Measurements from ENCODE around the gene BLM. TPM values are rescaled to one million over a fixed set of nuclear protein-coding genes. Genes with fewer than 3 reads are reported as not detected.

BLM gene
- total RNA-seq, result 1.5 and 9.5 TPM in 2 replicates

DNA sequence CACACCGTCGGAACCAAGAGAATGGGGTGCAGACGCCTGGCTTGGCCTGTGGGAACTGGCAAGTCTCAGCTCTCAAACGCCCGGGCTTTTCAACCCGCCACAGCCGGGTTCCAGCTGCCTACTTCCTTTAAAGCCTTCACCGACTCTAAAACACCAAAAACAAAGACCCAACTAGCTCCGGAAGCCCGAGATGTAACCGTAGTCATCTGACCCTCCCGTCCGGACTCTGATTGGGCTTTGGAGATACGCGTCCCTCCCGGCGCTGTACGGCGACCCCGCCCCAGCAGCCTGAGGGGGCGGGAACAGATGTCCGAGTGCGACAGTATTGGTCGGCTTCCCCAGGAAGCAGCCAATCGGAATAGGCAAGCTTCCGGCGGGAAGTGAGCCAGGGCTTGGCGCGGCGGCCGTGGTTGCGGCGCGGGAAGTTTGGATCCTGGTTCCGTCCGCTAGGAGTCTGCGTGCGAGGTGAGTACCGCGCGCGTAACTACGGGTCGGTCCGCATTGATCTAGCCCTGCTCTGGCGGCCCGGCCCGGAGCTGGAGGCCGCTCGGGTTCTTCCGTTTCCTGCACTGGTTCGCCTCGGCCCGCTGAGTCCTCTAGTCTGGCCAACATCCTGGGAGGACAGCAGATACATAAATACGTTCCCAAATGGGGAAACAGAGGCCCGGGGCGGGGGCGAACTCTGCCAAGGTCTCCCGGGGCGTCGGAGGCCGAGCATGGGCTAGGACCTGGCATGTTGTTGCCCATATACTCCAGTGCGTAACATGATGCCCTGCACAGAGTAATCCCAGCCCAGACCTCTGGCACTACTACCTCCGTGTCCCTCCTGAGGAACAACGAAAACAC lies at the start of gene BLM:
TSS of gene BLM (plus strand) at position 371 of the 846 bp plus-strand sequence. CDS start 30,047 bp downstream, outside the sequence.

Other genes starting within 250 kb of the BLM start
- gene CRTC3, start 187.4 kb upstream of the BLM start, total RNA-seq, result 11.9 and 17.5 TPM in 2 replicates
- gene FURIN, start 151.2 kb downstream of the BLM start, total RNA-seq, result 143 and 146 TPM in 2 replicates
- gene FES, start 167.2 kb downstream of the BLM start, total RNA-seq, result 12.9 and 24.5 TPM in 2 replicates
- 30.6 and 50.2 TPM in 2 replicates for gene MAN2A2, start 186.0 kb downstream of the BLM start, total RNA-seq
- gene HDDC3, start 215.2 kb downstream of the BLM start, total RNA-seq, result 16.5 and 24.3 TPM in 2 replicates
- 52.3 and 71.6 TPM in 2 replicates for gene UNC45A, start 217.9 kb downstream of the BLM start, total RNA-seq
- 12.9 and 18.5 TPM in 2 replicates for gene RCCD1, start 237.5 kb downstream of the BLM start, total RNA-seq

All from mesangial cell (primary cell).